ENCODE results near the gene APEH.
A peak's percentile ranks its signal among the peaks of the same experiment; 100 is the strongest.

The APEH gene

GRCh38 chr3:49717211-49717958, 43.2 kb downstream of the APEH start:
- H3K79me2 ChIP-seq (ENCODE audit: insufficient read depth, low read length) = no peaks in the 10 kb centered on the region
- TF ChIP-seq EZH2 (IDR thresholded peaks at IDR 0.05; ENCODE audit: borderline replicate concordance, low read length) = no peak
- TF ChIP-seq CTCF (IDR thresholded peaks at IDR 0.05; ENCODE audit: low read length) = no peak
- no peaks in the 10 kb centered on the region for H3K9me3 ChIP-seq (ENCODE audit: low read length)
- no peaks in the 10 kb centered on the region for H3K9me2 ChIP-seq (ENCODE audit: low read depth, low read length)
- no peak overlapping the region for H3K27ac ChIP-seq (ENCODE audit: low read depth, low read length, poor library complexity, severe bottlenecking)
- H4K20me1 ChIP-seq (ENCODE audit: insufficient read depth, low read length) = no peaks in the 10 kb centered on the region
- peaks cover 3% of the 10 kb centered on the region for H3K4me1 ChIP-seq (ENCODE audit: insufficient read depth, low read length, severe bottlenecking)
- peaks cover 42% of the 10 kb centered on the region for H3K36me3 ChIP-seq (ENCODE audit: insufficient read depth, low read length)
- no peak overlapping the region for H3K9ac ChIP-seq (ENCODE audit: low read length)
- H3K4me3 ChIP-seq (ENCODE audit: low read depth, low read length, poor library complexity, severe bottlenecking) = no peak overlapping the region
- no peaks in the 10 kb centered on the region for H3F3A ChIP-seq (ENCODE audit: insufficient read depth, low read length)
- no peaks in the 10 kb centered on the region for H3K27me3 ChIP-seq (ENCODE audit: insufficient read depth, low read length)
- H3K4me2 ChIP-seq (ENCODE audit: low read length) = no peak overlapping the region
- H2AFZ ChIP-seq (ENCODE audit: low read length) = no peak overlapping the region

- H3K4me2 ChIP-seq (ENCODE audit: low read length) = peak overlapping the region; percentile 60; the same call in 1 of the 2 replicates
- no peaks in the 10 kb centered on the region for H3K9me3 ChIP-seq (ENCODE audit: low read length)
- TF ChIP-seq CTCF (IDR thresholded peaks at IDR 0.05; ENCODE audit: low read length) (no peak), EZH2 (IDR thresholded peaks at IDR 0.05; ENCODE audit: borderline replicate concordance, low read length) (no peak)
- H3K4me3 ChIP-seq (ENCODE audit: low read depth, low read length, poor library complexity, severe bottlenecking) = peak overlapping the region; percentile 56
- peaks cover 12% of the 10 kb centered on the region for H3K4me1 ChIP-seq (ENCODE audit: insufficient read depth, low read length, severe bottlenecking)
- no peaks in the 10 kb centered on the region for H3F3A ChIP-seq (ENCODE audit: insufficient read depth, low read length)
- H3K27ac ChIP-seq (ENCODE audit: low read depth, low read length, poor library complexity, severe bottlenecking) = no peak overlapping the region
- no peaks in the 10 kb centered on the region for H4K20me1 ChIP-seq (ENCODE audit: insufficient read depth, low read length)
- H3K36me3 ChIP-seq (ENCODE audit: insufficient read depth, low read length) = peaks cover 46% of the 10 kb centered on the region
- H3K27me3 ChIP-seq (ENCODE audit: insufficient read depth, low read length) = no peaks in the 10 kb centered on the region
- no peaks in the 10 kb centered on the region for H3K9me2 ChIP-seq (ENCODE audit: low read depth, low read length)
- H2AFZ ChIP-seq (ENCODE audit: low read length) = no peak overlapping the region
- H3K9ac ChIP-seq (ENCODE audit: low read length) = no peak overlapping the region
- no peaks in the 10 kb centered on the region for H3K79me2 ChIP-seq (ENCODE audit: insufficient read depth, low read length)
Observed at GRCh38 chr3:49717959-49718857, 44.1 kb downstream of the APEH start.

GRCh38 chr3:49718858-49719213, 44.7 kb downstream of the APEH start:
- no peaks in the 10 kb centered on the region for H4K20me1 ChIP-seq (ENCODE audit: insufficient read depth, low read length)
- H3K9me3 ChIP-seq (ENCODE audit: low read length) = no peaks in the 10 kb centered on the region
- no peaks in the 10 kb centered on the region for H3F3A ChIP-seq (ENCODE audit: insufficient read depth, low read length)
- no peak for TF ChIP-seq EZH2 (IDR thresholded peaks at IDR 0.05; ENCODE audit: borderline replicate concordance, low read length)
- TF ChIP-seq CTCF (IDR thresholded peaks at IDR 0.05; ENCODE audit: low read length) = no peak
- H3K27ac ChIP-seq (ENCODE audit: low read depth, low read length, poor library complexity, severe bottlenecking) = no peak overlapping the region
- H3K9me2 ChIP-seq (ENCODE audit: low read depth, low read length) = no peaks in the 10 kb centered on the region
- peaks cover 12% of the 10 kb centered on the region for H3K4me1 ChIP-seq (ENCODE audit: insufficient read depth, low read length, severe bottlenecking)
- H3K79me2 ChIP-seq (ENCODE audit: insufficient read depth, low read length) = no peaks in the 10 kb centered on the region
- H2AFZ ChIP-seq (ENCODE audit: low read length) = no peak overlapping the region
- H3K4me2 ChIP-seq (ENCODE audit: low read length) = peak overlapping the region; percentile 60
- peaks cover 46% of the 10 kb centered on the region for H3K36me3 ChIP-seq (ENCODE audit: insufficient read depth, low read length)
- peak overlapping the region; percentile 56 for H3K4me3 ChIP-seq (ENCODE audit: low read depth, low read length, poor library complexity, severe bottlenecking)
- peak overlapping the region; percentile 30; the same call in 1 of the 2 replicates for H3K9ac ChIP-seq (ENCODE audit: low read length)
- H3K27me3 ChIP-seq (ENCODE audit: insufficient read depth, low read length) = no peaks in the 10 kb centered on the region

Data from OCI-LY1 (cell line).